Bronchial epithelial cell (primary cell): ENCODE data around the gene RHEX. TPM values are rescaled to one million over a fixed set of nuclear protein-coding genes. Genes with fewer than 3 reads are reported as not detected.

ENCODE experiments used
- DNase-seq: peaks from one replicate; pipeline ENCODE4 v3.0.0-alpha.2; 2010; ENCODE audit warnings: low read depth
- FAIRE-seq: peaks from 2 replicates; lab custom pipeline; 2011; peaks lifted over from hg19 to GRCh38; lab: Jason Lieb, UNC
- H3K27me3 ChIP-seq: 2 replicates; pipeline ENCODE4 v1.5.1; 2011; ENCODE audit warnings: low read length; ENCODE audit not compliant: control insufficient read depth, insufficient read depth
- H3K36me3 ChIP-seq: 2 replicates; pipeline ENCODE4 v1.5.1; 2011; ENCODE audit warnings: low read length; ENCODE audit not compliant: control insufficient read depth, insufficient read depth
- H3K4me3 ChIP-seq: 2 replicates; pipeline ENCODE4 v1.5.1; 2011; ENCODE audit warnings: mild to moderate bottlenecking, low read depth, low read length, control low read depth
- CTCF ChIP-seq: IDR thresholded peaks from 2 replicates; pipeline ENCODE4 v1.5.1; 2011; ENCODE audit warnings: mild to moderate bottlenecking, moderate library complexity, low read length, control low read depth, inconsistent platforms; ENCODE audit not compliant: insufficient read depth, severe bottlenecking
- total RNA-seq: library from RNA; depleted of rRNA; stranded (reverse); fragments of >200 nt; gene quantifications from 2 replicates; pipeline ENCODE4 v1.2.1, GENCODE V29; 2014

Gene RHEX
- total RNA-seq, 1 donor from 2014 or later: not detected

DNA sequence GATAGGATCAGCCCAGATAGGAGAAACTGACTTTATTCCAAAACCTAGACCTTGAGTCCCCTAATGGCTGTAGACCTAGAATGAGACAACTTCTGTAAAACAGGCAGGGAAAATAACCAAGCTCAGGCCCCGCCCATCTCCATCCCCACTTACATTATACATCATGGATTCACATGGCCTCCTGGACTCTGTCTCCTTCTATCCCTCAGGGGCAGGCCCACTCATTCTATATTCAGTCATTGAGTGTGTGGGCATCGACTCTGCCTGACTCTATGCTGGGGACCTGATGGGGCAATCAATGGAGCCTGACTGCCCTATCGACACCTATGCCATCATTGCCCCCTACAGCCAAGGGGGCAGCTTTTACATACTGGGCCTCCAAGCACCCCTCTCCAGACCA, 57.8 kb downstream of the RHEX start:
- no peak for TF ChIP-seq CTCF
- Histone ChIP-seq H3K4me3 (no peak overlapping the region), H3K27me3 (peaks cover 9% of the 10 kb centered on the region), H3K36me3 (no peaks in the 10 kb centered on the region)
- no peak for FAIRE-seq
- no peak for DNase-seq

DNA sequence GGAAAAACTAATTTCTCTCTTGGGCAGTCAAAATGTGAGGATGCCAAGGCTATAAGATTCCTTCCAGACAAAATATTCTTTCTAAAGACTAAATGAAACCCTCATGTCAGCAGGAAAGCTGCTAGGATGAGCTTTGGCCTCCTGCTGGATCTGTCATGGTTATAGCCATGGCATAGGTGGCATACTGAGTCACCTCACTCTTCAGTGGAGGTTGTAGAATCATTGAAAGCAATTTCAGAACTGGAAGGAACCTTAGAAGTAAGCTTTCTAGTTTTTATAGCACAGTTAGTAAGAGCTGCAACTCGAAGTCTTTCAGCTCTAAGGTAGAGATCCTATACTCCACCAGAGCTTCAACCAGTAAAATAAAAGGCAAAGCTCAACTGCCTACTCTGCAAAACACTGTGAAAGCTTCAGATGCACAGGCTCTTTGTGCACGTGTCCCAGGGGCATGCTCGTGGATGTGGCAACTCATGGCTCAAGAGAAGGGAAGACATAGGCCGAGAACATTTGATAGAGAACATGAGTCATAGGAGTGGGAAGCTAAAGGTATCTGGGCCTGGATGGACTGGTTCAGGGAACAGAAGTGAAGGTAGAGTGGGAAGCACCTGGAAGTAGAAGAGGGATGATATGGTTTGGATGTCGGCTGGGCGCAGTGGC, 58.4 kb downstream of the RHEX start:
- Histone ChIP-seq H3K36me3 (no peaks in the 10 kb centered on the region), H3K4me3 (no peak overlapping the region), H3K27me3 (peaks cover 11% of the 10 kb centered on the region)
- DNase-seq (peak; percentile 63), FAIRE-seq (no peak)
- no peak for TF ChIP-seq CTCF

DNA sequence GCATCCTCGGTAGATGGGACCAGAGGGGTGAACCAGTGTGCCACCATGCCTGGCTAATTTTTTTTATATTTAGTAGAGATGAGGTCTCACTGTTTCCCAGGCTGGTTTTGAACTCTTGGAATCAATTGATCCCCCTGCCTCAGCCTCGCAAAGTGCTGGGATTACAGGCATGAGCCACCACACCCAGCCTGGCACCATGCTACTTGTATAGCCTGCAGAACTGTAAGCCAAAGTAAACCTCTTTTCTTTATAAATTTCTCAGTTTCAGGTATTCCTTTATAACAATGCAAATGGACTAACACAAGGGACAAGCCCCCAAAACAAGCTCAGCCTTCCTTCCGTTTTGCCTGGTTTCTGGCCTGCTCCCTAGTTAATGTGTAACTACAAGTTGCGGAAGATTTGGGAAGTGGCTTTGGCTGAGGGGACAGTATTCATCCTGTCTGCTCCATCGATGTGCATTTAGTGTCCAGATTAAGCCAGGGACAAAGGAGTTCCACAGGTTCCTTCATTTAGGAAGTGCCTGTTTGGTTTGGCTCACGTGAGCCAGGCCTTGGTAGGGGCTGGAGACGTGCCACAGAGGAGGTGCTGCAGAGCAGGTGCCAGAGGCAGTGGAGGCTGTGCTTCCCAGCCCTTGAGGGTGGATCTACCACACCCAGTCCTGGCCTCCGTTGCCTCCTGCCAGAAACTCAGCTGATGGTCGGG, 59.8 kb downstream of the RHEX start:
- DNase-seq (no peak), FAIRE-seq (no peak)
- H3K4me3 ChIP-seq: no peak overlapping the region
- no peak for TF ChIP-seq CTCF
- no peaks in the 10 kb centered on the region for H3K36me3 ChIP-seq
- H3K27me3 ChIP-seq: peaks cover 23% of the 10 kb centered on the region

DNA sequence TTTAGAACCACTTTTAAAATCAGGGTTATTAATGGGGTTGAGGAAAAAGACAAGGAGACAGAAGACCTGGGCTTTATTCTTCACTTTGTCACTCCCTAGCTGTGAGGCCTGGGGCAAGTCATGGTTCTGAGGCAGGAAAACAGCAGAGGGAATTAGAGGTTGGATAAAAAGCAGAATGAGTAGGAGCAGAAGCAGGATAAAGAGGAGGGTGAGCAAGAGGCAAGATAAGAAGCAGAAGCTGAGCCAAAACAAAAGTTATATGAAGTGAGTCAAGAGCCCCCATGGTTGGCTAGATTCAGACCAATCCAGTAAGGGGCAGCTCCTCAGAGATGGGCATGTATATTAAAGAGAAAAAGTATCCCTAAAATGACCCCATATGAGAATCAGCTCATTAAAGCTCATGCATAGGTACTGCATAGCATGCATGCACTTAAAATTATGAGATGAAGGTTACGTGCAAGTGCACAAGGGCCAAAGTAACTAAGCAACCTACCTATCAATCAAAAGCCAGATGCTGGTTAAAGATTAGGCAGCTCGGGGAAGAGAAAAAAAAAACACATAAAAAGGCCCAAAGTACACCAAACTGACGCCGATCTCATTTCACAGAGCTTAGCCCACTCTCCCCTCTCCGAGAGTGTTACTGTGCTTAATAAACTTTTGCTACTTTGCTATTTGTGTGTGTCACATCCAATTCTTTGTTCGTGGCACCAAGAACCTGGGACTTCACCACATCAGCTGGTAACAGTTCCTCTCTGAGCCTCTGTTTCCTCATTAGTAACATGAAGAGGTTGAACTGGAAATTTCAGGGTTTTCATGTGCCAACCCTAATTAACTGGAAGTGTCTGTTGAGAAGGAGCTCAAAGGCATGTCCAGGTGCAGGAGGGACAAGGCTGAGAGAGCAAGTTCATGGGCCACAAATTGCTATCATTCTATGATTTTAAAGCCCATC, 62.0 kb downstream of the RHEX start:
- no peaks in the 10 kb centered on the region for H3K36me3 ChIP-seq
- no peak overlapping the region for H3K4me3 ChIP-seq
- no peak for DNase-seq
- H3K27me3 ChIP-seq: peaks cover 24% of the 10 kb centered on the region
- TF ChIP-seq CTCF: no peak
- no peak for FAIRE-seq

GRCh38 chr1:206115791-206116190, 62.8 kb downstream of the RHEX start:
- FAIRE-seq (no peak), DNase-seq (no peak)
- H3K27me3 ChIP-seq: peaks cover 24% of the 10 kb centered on the region
- no peak for TF ChIP-seq CTCF
- H3K4me3 ChIP-seq: no peak overlapping the region
- H3K36me3 ChIP-seq: no peaks in the 10 kb centered on the region
